Liver (tissue), 9 donors: ENCODE data around the gene PPM1G. TPM values are rescaled to one million over a fixed set of nuclear protein-coding genes. Genes with fewer than 3 reads are reported as not detected.

Experiments used
- DNase-seq: peaks from one replicate; pipeline ENCODE4 v3.0.0-alpha.2; 2017; ENCODE audit warnings: low spot score
- H3K27ac ChIP-seq, 2 donors: one replicate each; pipeline ENCODE4 v1.7.0; 2013; ENCODE audit warnings: inconsistent platforms in 2 of 2, low read length in 2 of 2, control low read depth in 1 of 2, low read depth in 1 of 2, mild to moderate bottlenecking in 1 of 2
- H3K27me3 ChIP-seq, 4 donors: one replicate each; pipeline versions ENCODE4 v1.6.1 to v1.7.0; 2013; ENCODE audit warnings: low read length in 3 of 4, inconsistent platforms in 1 of 4, mild to moderate bottlenecking in 1 of 4, moderate library complexity in 1 of 4; ENCODE audit not compliant: control insufficient read depth in 4 of 4, insufficient read depth in 4 of 4
- H3K36me3 ChIP-seq, 4 donors: one replicate each; pipeline versions ENCODE4 v1.6.1 to v1.7.0; 2013; ENCODE audit warnings: low read length in 3 of 4, mild to moderate bottlenecking in 3 of 4, low read depth in 1 of 4, moderate library complexity in 1 of 4; ENCODE audit not compliant: control insufficient read depth in 4 of 4, insufficient read depth in 3 of 4
- H3K4me1 ChIP-seq, 4 donors: one replicate each; pipeline versions ENCODE4 v1.6.1 to v1.7.0; 2013; ENCODE audit warnings: low read length in 3 of 4, mild to moderate bottlenecking in 3 of 4, moderate library complexity in 1 of 4; ENCODE audit not compliant: control insufficient read depth in 4 of 4, insufficient read depth in 4 of 4
- H3K4me3 ChIP-seq, 3 donors: one replicate each; pipeline versions ENCODE4 v1.6.1 to v1.7.0; 2013; ENCODE audit warnings: low read length in 3 of 3, control low read depth in 1 of 3, low read depth in 1 of 3, mild to moderate bottlenecking in 1 of 3
- H3K9ac ChIP-seq, 2 donors: one replicate each; pipeline ENCODE4 v1.7.0; 2013; ENCODE audit warnings: low read length in 2 of 2, mild to moderate bottlenecking in 2 of 2, moderate library complexity in 2 of 2, control low read depth in 1 of 2, low read depth in 1 of 2
- H3K9me3 ChIP-seq, 4 donors: one replicate each; pipeline versions ENCODE4 v1.6.1 to v1.7.0; 2013; ENCODE audit warnings: low read length in 3 of 4; ENCODE audit not compliant: control insufficient read depth in 4 of 4
- ATF3 ChIP-seq: IDR thresholded peaks from 2 replicates; pipeline ENCODE4 v1.6.1; 2016; ENCODE audit warnings: antibody characterized with exemption
- CTCF ChIP-seq: fragments of 150-350 bp; IDR thresholded peaks from 2 replicates; pipeline ENCODE4 v1.5.1; 2017; ENCODE audit warnings: improper control_type of control experiment, low read depth, low read length; ENCODE audit not compliant: missing input control
- EGR1 ChIP-seq, 2 donors: IDR thresholded peaks; 2 replicates each; pipeline ENCODE4 v1.6.1; 2016 to 2018; ENCODE audit warnings: antibody characterized with exemption in 2 of 2, low read depth in 2 of 2
- FOXA1 ChIP-seq: IDR thresholded peaks from 2 replicates; pipeline ENCODE4 v1.6.1; 2016; ENCODE audit warnings: antibody characterized with exemption
- FOXA2 ChIP-seq: IDR thresholded peaks from 2 replicates; pipeline ENCODE4 v1.6.1; 2016; ENCODE audit warnings: antibody characterized with exemption
- GABPA ChIP-seq, 2 donors: IDR thresholded peaks in 1 of 2; conservative IDR thresholded peaks in 1 of 2; 2 replicates each; pipeline ENCODE4 v1.6.1; 2016; ENCODE audit warnings: antibody characterized with exemption in 2 of 2, mild to moderate bottlenecking in 1 of 2, moderate library complexity in 1 of 2
- HNF4A ChIP-seq, 2 donors: conservative IDR thresholded peaks; 2 replicates each; pipeline ENCODE4 v1.6.1; 2016; ENCODE audit warnings: antibody characterized with exemption in 2 of 2, mild to moderate bottlenecking in 2 of 2
- HNF4G ChIP-seq: IDR thresholded peaks from 2 replicates; pipeline ENCODE4 v1.6.1; 2016; ENCODE audit warnings: antibody characterized with exemption
- JUND ChIP-seq, 2 donors: IDR thresholded peaks; 2 replicates each; pipeline ENCODE4 v1.6.1; 2016; ENCODE audit warnings: antibody characterized with exemption in 2 of 2
- MAX ChIP-seq: IDR thresholded peaks from 2 replicates; pipeline ENCODE4 v1.6.1; 2016; ENCODE audit warnings: antibody characterized with exemption
- NR2F2 ChIP-seq: IDR thresholded peaks from 2 replicates; pipeline ENCODE4 v1.6.1; 2016; ENCODE audit warnings: antibody characterized with exemption
- RAD21 ChIP-seq, 2 donors: IDR thresholded peaks; 2 replicates each; pipeline ENCODE4 v1.6.1; 2016; ENCODE audit warnings: antibody characterized with exemption in 2 of 2, mild to moderate bottlenecking in 2 of 2
- REST ChIP-seq: IDR thresholded peaks from 2 replicates; pipeline ENCODE4 v1.6.1; 2016; ENCODE audit warnings: antibody characterized with exemption, mild to moderate bottlenecking
- RXRA ChIP-seq, 2 donors: IDR thresholded peaks; 2 replicates each; pipeline ENCODE4 v1.6.1; 2017 to 2018; ENCODE audit warnings: antibody characterized with exemption in 2 of 2, mild to moderate bottlenecking in 1 of 2
- SP1 ChIP-seq: IDR thresholded peaks from 2 replicates; pipeline ENCODE4 v1.6.1; 2018; ENCODE audit warnings: antibody characterized with exemption, mild to moderate bottlenecking
- TAF1 ChIP-seq: conservative IDR thresholded peaks from 2 replicates; pipeline ENCODE4 v1.6.1; 2016; ENCODE audit warnings: antibody characterized with exemption, mild to moderate bottlenecking
- YY1 ChIP-seq: IDR thresholded peaks from 2 replicates; pipeline ENCODE4 v1.6.1; 2016; ENCODE audit warnings: antibody characterized with exemption, mild to moderate bottlenecking
- WGBS: extraction: QIAGEN DNeasy Blood & Tissue Kit; methylation state at CpG from one replicate; pipeline ENCODE4 v1.1.7; 2013; 5-methylcytosine and 5-hydroxymethylcytosine counted together
- polyA plus RNA-seq, 2 donors: library from polyadenylated mRNA; stranded (reverse) in 1 of 2; unstranded in 1 of 2; fragments of 200-250 nt in 1 of 2; fragments of >200 nt in 1 of 2; fragmentation: Nextera tagmentation in 1 of 2; extraction: Ambion mirVana in 1 of 2; gene quantifications; one replicate each; pipeline versions ENCODE4 v1.2.1 to v1.2.3, GENCODE V29; 2013 to 2015
- total RNA-seq, 2 donors: library from RNA; depleted of rRNA; stranded (reverse); fragments of >200 nt; gene quantifications; one replicate each; pipeline ENCODE4 v1.2.3, GENCODE V29; 2014
- donor health status: healthy.
- donor health status: healthy.
- donor health status: healthy.
- donor health status: healthy.
- donor health status: healthy.

Gene PPM1G
- total and polyA plus RNA-seq, 4 donors: 26.4 to 45.5 (median 33.1) TPM

- no peak overlapping the region for H3K9ac ChIP-seq
Measured at GRCh38 chr2:27372937-27373336, 36.5 kb downstream of the PPM1G start.

GRCh38 chr2:27370816-27371620 is 38.4 kb downstream of the PPM1G start:
- H3K9me3 ChIP-seq: no peaks in the 10 kb centered on the region
- DNase-seq: peak; percentile 53
- H3K27ac ChIP-seq: peak overlapping the region; percentile 81 to 92
- H3K36me3 ChIP-seq: peaks cover 18 to 51% (median 36%) of the 10 kb centered on the region in 4 donors
- H3K4me3 ChIP-seq: peak overlapping the region; percentile 90 to 94 (median 94)
- peaks cover 0 to 36% (median 29%) of the 10 kb centered on the region in 4 donors for H3K4me1 ChIP-seq
- H3K27me3 ChIP-seq: no peaks in the 10 kb centered on the region
- under 1% methylated on average over 46 of the region's 46 CpGs for WGBS
- peak overlapping the region; percentile 85 to 93 for H3K9ac ChIP-seq
- TF ChIP-seq GABPA (IDR thresholded peaks at IDR 0.05 in 1 of 2, conservative IDR thresholded peaks at IDR 0.05 in 1 of 2) (peak in 1 of 2 donors; percentile 10), MAX (no peak), SP1 (peak; percentile 15)

More at GRCh38 chr2:27372937-27373336, 36.5 kb downstream of the PPM1G start:
- Histone ChIP-seq H3K27ac (no peak overlapping the region), H3K36me3 (peaks cover 17 to 50% (median 31%) of the 10 kb centered on the region in 4 donors), H3K4me1 (peaks cover under 1 to 56% (median 48%) of the 10 kb centered on the region in 4 donors), H3K27me3 (no peaks in the 10 kb centered on the region), H3K9me3 (no peaks in the 10 kb centered on the region), H3K4me3 (no peak overlapping the region)
- 94% methylated on average over 6 of the region's 6 CpGs for WGBS
- TF ChIP-seq HNF4A (conservative IDR thresholded peaks at IDR 0.05) (no peak), RAD21 (IDR thresholded peaks at IDR 0.05) (no peak), JUND (IDR thresholded peaks at IDR 0.05) (no peak), TAF1 (no peak)
- no peak for DNase-seq

- DNase-seq: peak; percentile 99
- Histone ChIP-seq H3K36me3 (peaks cover 14 to 49% (median 38%) of the 10 kb centered on the region in 4 donors), H3K4me3 (peak within 1 kb of the TSS; percentile 90 to 94 (median 94)), H3K9ac (peak within 1 kb of the TSS; percentile 85 to 93), H3K27ac (peak within 1 kb of the TSS; percentile 81 to 92), H3K9me3 (no peaks in the 10 kb centered on the region), H3K27me3 (no peaks in the 10 kb centered on the region), H3K4me1 (peaks cover 0 to 32% (median 25%) of the 10 kb centered on the region in 4 donors)
- WGBS: under 1% methylated on average over 85 of the region's 85 CpGs
- TF ChIP-seq HNF4G: peak; percentile 24
- peak; percentile 35 for TF ChIP-seq FOXA1
- TF ChIP-seq REST: peak; percentile 72
- TF ChIP-seq NR2F2: no peak
- peak; percentile 69 to 72 for TF ChIP-seq RAD21 (IDR thresholded peaks at IDR 0.05)
- TF ChIP-seq TAF1: peak; percentile 62
- TF ChIP-seq RXRA (IDR thresholded peaks at IDR 0.05): peak; percentile 52 to 62
- peak; percentile 62 for TF ChIP-seq CTCF
- peak; percentile 58 for TF ChIP-seq ATF3
- TF ChIP-seq SP1: peak; percentile 96
- TF ChIP-seq YY1: peak; percentile 98
- peak in 1 of 2 donors; percentile 90 for TF ChIP-seq GABPA (IDR thresholded peaks at IDR 0.05 in 1 of 2, conservative IDR thresholded peaks at IDR 0.05 in 1 of 2)
- TF ChIP-seq MAX: peak; percentile 98
- peak; percentile 70 to 77 for TF ChIP-seq HNF4A (conservative IDR thresholded peaks at IDR 0.05)
- peak in 1 of 2 donors; percentile 29 for TF ChIP-seq EGR1 (IDR thresholded peaks at IDR 0.05; ENCODE audit: low read depth in 2 of 2)
- TF ChIP-seq JUND (IDR thresholded peaks at IDR 0.05): no peak
- no peak for TF ChIP-seq FOXA2
Measured at GRCh38 chr2:27370026-27370815, 39.2 kb downstream of the PPM1G start, which contains the start of the genes EIF2B4 and SNX17. Gene EIF2B4, minus strand, starts transcription at chr2:27370338. Its CDS starts 24 bp downstream, at chr2:27370314. Gene SNX17, plus strand, starts transcription at chr2:27370616. Its CDS starts 128 bp downstream, at chr2:27370744.
